ENCODE data around the gene PTPRS. TPM values are rescaled to one million over a fixed set of nuclear protein-coding genes. Genes with fewer than 3 reads are reported as not detected.
A peak's percentile ranks its signal among the peaks of the same experiment; 100 is the strongest.

PTPRS gene
- total RNA-seq, 1 donor from 2014 or later: 39.3 TPM

DNA sequence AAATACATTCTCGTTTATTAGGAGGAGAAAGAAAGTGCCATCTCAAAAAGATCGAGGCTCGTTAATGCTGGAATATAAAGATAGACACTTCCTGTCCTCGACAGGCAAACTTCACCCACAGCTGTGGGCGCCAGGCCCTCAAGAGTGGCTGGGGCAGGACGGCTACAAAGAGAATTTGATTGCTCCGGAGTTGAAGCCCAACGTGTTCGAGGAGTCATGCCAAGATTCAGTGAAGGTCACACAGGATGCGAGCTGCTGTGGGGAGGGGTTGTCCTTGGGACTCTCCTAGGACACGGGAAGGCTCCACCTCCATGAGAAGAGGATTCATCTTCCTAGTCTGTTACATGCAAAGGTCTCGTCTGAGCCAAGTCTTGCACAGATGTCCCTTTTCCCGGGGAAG lies 16.3 kb upstream of the PTPRS start:
- DNase-seq (no peak), ATAC-seq (no peak)
- intact Hi-C loops (cut with micrococcal nuclease): no loop called here

DNA sequence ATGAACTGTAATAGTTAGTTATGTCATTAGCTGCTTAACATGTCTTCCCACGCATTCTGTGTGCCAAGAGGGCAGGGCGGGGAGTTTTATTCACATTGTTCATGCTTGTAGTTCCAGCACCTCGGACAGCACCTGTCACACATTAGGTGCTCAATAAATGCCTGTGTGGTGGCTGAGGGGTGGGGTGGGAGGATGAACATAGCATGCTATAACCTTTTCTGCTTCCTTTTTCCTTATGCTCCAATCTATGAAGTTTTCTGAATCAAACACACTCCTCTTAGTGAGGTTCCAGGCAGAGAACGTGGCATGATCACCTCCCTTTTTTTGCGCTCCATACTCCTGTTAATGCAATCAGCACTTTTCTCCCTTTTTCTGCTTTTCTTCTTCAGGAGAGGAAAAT lies 15.8 kb upstream of the PTPRS start:
- ATAC-seq (no peak), DNase-seq (no peak)
- intact Hi-C loops (cut with micrococcal nuclease): no loop called here

DNA sequence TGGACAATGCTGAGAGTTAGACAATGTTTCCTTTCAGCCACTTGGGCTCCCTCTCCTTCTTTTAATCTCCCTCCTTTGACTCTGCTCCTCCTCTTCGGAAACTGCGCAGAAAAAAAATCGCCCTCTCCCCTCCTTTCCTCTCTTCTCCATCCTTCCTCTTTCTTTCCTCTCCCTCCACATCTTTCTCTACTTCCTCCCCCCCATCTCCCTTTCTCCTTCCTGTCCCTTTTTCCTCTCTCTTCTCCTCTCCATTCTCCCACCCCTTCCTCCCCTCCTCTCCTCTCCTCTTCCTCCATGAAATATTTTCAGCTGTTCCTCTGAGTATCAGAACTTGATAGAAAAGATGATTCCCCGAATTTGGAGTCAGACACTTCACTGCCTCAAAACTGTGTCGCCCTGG lies 15.1 kb upstream of the PTPRS start:
- ATAC-seq (no peak), DNase-seq (no peak)
- intact Hi-C loops (cut with micrococcal nuclease): no loop called here

DNA sequence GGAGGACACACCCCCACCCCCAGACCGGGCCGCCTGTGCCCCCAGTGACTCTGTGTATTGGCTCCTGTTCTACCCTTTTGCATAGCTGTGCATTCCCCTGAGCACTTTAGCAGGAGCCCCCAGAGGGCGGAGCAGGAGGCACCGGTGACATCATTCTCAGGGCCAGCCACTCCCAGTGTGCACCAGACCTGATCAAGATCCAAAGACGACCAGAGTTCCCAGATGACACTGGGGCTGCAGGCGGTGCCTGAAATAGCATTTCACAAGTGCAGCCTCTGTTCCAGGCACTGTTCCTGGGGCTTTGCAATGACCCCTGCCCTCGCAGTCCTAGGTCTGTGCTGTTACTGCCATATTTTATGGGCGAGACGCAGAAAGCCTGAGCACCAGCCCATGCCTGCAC lies 14.5 kb upstream of the PTPRS start:
- intact Hi-C loops (cut with micrococcal nuclease): no loop called here
- no peak for ATAC-seq
- DNase-seq: no peak

DNA sequence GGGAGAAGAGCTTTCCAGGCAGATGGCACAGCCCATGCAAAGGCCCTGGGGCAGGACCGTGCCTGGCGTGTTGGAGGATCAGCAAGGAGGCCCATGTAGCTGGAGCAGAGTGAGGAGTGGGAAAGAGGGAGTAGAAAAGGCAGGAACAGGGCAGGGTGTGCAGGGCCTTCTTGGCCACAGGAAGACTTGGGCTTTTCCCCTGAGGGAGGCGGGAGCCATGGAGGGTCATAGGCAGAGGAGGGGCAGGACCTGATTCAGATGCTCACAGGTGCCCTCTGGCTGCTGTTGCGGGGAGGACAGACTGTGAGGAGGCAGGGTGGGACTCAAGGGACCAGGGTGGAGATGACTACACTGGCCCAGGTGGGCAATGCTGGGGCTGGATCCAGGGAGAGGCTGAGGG lies 13.8 kb upstream of the PTPRS start:
- no peak for DNase-seq
- intact Hi-C loops (cut with micrococcal nuclease): no loop called here
- no peak for ATAC-seq

DNA sequence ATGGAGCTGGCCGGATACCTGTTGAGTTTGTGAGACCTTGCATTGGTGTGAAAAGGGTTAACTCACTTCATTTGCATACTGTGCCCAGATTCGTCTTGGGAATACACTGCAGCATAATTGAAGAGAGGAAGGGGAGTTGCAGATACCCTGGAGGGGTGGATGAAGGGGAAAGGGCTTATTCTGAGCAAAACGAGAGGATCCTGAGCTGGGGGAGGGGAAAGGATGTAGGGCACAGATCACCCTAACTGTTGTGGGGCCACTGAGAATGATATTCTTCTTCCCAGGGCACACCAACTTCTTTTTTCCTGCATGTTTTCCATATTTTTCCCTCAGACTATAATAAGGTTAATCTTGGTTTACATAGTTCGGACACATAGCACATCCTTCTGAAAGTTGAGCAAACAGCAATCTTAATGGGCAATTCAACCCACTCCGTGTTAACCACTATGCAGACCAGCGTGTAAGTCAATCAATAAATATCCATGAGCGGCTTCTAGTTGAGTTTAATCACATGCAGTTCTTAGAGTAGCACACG lies 11.7 kb upstream of the PTPRS start:
- intact Hi-C loops (cut with micrococcal nuclease): no loop called here
- DNase-seq (no peak), ATAC-seq (no peak)

DNA sequence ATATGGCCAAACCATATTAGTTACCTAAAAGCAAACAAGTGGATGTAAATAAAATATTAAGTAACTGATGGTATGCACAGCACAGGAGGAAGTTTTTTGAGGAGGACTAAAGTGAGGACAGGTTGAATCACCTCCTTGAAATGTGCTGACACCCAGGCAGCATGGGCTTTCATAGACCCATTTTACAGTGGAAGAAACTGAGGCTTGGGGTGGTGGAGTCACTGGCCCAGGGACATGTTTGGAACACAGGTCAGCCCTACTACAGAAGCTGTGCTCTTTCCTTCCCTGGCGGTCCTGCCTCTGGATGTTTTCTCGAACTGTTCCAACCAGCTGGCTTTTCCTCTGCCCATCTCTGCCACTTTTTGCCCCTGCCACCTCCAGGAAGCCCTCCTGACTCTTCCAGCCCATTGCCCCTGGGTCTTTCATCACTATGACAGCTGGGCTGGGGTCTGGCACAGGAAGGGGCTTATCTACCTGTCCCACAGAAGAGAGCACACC lies 11.2 kb upstream of the PTPRS start:
- DNase-seq: no peak
- intact Hi-C loops (cut with micrococcal nuclease): no loop called here
- no peak for ATAC-seq

DNA sequence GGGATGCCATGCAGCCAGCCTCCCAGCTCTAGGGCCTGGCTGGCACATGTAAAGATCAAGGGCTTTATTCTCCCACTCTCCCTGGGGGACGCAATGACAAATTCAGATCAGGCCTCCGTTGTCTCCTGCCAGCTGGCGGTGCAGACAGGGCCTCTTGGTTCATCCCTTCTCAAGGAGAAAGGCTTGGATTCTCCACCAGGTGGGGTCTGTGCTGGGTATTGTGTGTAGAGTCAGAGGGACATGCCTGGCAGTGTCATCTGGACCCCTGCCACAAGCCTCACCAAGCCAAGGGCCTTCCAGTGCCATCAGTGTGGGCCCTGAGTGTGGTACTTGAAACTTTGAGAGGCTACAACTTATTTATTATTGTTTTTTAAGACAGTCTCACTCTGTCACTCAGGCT lies 8.4 kb upstream of the PTPRS start:
- no peak for DNase-seq
- no peak for ATAC-seq
- intact Hi-C loops (cut with micrococcal nuclease): no loop called here

DNA sequence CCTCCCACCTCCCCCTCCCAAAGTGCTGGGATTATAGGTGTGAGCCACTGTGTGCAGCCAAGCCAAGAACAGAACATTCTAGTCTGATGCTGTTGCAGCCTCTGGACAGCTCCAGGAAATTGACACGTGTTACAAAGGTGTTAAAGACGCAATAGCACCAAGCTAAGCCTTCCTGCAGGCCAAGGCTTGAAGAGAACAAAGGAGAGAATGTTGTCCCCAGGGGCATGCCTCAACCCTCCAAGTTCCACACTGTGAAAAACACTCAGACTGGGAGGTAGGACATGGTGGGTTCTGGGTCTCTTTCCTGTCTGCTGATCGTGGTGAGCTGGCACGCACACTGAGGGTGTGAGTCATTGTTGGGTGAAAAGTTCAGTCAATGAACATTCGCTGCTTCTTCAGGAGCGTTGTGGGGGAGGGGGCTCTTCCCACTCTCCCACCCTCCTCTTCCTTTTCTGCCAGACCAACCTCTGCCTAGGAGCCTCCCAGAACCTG lies 5.3 kb upstream of the PTPRS start:
- DNase-seq (no peak), ATAC-seq (no peak)
- intact Hi-C loops (cut with micrococcal nuclease): no loop called here

DNA sequence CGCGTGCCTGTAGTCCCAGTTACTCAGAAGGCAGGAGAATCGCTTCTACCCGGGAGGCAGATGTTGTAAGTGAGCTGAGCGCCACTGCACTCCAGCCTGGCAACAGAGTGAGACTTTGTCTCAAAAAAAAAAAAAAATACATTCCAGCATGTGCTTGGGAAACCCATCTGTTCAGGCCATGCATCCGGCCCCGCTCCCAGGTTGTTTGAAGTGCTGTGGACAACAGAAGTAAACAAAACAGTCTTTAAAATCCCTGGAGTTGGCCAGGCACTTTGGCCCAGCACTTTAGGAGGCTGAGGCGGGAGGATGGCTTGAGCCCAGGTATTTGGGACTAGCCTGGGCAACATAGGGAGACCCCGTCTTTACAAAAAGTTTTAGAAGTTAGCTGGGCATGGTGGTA lies 3.2 kb upstream of the PTPRS start:
- DNase-seq (no peak), ATAC-seq (no peak)
- intact Hi-C loops (cut with micrococcal nuclease): no loop called here

DNA sequence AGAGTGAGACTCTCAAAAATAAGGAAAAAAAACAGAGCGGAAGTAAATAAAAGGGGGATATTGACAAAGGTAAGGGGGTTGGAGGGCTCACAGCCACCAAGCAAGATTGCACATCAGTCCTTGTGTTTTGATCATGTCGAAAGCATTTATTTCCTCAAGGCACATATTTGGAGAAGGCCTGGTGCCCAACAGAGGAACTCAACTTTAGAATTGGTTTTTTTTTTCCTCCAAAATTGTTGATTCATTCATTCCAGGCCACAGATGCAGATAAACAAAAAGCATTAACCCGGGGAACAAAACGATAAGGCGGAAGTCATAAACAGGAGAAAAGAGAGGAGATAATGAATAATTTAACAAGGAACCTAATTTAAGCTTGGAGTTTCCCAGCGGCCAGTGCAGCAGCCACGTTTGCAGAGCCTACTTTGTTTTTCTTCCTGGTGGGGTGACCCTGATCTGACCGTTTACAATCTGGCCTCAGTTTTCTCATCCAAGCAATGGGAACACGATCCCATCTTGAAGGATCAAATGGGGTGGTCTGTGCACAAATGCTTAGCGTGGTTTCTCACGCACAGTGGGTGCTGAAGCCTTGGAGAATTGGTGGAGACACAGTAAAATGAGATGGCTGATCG lies 2.1 kb upstream of the PTPRS start:
- no peak for ATAC-seq
- intact Hi-C loops (cut with micrococcal nuclease): no loop called here
- DNase-seq: no peak

DNA sequence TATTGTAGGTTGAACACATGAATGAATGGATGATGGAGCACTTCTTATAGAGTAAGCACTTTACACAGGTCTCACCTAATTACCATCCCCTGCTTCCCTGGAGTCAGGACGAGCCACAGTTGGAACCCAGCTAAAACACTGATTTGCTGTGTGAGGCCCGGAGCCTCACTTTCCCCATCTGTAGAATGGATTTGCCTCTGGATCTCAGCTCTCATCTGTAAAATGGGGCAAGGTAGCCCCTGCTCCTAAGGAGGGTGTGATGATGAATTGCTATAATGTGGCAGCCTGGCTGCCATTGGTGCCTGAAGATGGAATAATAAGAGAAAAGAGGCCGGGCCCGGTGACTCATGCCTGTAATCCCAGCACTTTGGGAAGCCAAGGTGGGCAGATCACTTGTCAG lies 1.4 kb upstream of the PTPRS start:
- intact Hi-C loops (cut with micrococcal nuclease): no loop called here
- DNase-seq (no peak), ATAC-seq (no peak)

DNA sequence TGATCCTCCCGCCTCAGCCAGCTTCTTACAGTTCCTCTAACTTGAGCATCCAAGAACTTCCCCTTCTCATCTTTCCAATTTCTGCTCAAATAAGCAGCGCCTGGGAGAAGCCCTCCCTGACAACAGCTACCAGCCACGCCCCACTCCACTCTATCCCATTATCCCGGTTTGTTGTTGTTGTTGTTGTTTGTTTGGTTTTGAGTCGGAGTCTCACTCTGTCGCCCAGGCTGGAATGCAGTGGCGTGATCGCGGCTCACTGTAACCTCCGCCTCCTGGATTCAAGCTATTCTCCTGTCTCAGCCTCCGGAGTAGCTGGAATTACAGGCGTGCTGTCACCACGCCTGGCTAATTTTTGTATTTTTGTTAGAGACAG lies 822 bp upstream of the PTPRS start:
- intact Hi-C loops (cut with micrococcal nuclease): no loop called here
- no peak for DNase-seq
- no peak for ATAC-seq

DNA sequence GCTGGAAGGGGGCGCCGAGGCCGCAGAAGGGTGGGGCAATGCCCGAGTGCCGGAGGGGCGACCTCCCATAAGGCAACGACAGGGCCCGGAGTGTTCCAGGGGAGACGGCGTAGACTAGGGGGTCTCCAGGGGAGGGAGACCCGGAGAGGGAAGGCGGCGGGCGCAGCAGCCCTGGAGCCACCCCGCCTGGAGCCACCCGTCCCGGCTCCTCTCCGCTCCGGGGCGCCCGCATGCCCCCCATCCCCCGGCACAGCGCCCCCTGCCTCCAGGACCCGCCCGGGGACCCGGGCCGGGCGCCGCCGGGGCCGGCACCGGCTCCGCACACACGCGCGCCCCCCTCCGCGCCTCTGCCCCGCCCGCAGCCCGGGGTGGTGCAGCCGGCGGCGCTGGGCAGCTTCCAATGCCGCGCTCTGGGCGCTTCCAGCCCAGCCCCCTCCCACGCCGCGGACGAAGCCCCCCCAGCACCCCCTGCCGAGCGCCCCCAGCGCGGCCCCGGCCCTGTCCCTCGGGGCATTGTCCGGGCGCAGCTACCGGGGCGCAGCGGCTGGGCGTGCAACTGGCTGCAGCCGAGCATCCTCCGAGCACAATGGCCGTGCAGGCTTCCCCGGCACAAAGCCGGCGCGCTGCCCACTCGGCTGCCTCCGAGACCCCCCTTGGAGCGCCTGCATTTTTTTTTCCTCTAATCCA lies 519 bp downstream of the PTPRS start:
- peak; percentile 43 for DNase-seq
- intact Hi-C loops (cut with micrococcal nuclease): no loop called here
- ATAC-seq: peak; percentile 58

DNA sequence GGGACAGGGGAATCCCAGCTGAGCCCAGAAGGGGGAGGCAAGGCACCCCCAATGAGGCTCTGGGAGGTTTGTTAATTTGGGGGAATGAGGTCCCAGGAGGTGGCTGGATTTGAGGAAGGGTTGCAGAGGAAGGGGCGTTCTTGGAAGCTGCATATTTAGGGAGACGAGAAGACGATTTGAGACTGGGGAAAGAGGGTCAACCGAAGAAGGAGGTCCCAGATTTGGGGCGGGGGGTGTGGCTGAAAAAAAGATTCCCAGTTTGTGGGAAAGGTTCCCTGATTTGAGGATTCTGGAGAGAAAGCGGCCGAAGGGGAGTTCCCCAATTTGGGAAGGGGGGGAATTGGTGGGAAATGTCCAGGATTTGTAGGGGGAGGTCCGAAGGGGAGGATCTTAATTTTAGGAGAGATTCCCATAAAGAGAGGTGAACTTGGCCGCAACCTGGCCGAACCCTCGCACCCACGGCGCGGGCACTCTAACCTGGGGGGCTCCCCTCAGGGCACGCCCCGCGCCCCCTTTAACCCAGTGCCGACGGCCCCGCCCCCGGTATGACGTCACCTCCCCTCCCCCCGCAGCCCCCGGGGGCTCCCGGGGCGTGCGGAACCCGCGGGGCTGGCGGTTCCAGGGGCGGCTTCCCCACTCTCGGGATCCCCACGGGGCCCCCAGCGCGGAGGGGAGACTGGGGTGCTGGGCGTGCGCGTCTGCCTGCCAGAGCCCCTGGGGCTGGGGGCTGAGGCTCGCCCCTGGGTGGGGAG lies 1.2 kb downstream of the PTPRS start:
- ATAC-seq (no peak), DNase-seq (peak; percentile 35)
- intact Hi-C loops (cut with micrococcal nuclease): no loop called here

DNA sequence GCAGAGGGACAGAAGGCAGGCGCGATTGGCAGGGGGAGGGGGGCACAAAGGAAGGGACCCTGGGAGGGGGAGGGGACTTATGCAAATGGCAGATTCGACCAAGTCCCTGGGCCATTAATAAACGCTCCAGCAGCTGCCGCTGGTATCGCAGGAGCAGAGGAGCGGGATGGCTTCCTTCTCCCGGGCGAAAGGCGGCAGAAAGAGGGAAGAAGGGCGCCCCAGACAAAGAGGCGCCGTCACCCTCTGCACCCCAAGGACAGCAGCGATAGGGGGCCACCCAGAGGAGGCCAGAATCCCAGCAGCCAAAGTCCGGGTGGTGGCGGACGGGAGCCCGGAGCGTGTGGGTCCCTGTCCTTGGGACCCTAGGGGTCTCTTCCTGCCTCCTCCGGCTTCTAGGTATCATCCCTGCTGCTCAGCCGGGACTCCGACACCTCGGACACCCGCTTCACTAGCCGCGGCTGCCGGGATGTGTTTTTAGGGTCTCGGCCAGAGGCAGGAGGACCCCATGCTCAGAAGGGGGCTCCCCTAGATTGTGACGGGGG lies 1.9 kb downstream of the PTPRS start:
- intact Hi-C loops (cut with micrococcal nuclease): no loop called here
- ATAC-seq (no peak), DNase-seq (no peak)

DNA sequence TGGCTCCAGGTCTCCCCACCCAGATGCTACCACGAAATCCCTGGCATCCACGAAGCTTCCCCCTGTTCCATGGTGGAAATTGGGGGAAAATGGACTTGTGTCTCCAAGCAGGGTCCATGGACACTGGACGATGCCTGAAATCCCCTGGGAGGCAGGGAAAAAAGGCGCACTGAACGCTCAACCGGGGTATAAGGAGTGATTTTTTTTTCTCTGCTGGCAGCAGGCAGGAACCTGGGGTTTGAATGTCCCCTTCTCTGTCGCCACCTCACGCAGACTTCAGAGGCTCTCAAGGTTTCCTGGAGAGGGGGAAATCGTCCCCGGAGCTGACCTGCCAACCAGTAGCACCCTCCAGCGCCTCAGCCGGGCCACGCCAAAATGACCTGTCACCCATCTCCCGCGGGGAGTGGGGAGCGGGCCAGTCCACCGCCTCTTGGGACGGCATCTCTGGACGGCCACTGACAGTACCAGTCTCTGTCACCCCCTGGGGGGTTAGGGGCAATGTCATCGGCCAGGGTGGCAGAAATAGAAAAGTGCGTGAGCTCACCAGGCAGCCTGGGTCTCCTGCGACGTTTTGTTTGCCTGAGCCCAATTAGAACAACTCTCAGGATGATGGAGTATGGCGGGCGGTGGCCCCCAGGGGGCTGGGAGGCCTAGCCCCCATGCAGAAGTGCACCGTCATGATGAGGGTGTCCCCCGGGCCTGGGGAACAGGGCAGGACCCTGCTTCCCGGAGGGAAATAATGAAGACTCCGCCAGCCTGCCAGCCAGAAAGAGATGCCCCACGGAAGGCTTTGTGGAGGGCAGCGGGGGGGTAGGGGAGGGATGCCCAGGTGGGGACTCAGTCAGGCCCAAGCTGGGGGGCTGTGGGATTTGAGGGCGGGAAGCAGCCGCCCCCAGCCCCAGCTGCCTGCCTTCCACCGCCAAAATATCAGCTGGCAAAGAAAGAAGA lies 2.6 kb downstream of the PTPRS start:
- no peak for ATAC-seq
- DNase-seq: no peak
- intact Hi-C loops (cut with micrococcal nuclease): no loop called here

DNA sequence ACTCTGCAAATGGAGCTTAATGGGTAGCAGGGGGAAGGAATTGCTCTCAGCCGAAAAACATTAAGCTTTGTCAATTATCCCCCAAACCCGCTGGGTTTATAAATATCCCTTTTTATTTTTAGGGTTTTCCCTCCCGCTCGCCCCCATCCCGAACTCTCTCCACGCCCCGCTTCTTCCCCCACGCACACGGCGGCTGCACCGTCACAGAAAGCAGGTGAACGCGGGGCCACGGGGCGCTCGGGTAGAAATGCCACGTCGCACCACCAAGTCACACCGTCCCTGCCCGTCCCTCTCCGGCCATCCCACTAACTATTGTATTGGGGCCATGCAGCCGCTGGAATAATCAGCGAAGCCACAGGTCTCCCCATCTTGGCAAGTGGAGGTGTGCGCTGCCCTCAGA lies 3.5 kb downstream of the PTPRS start:
- intact Hi-C loops (cut with micrococcal nuclease): no loop called here
- DNase-seq: no peak
- ATAC-seq: no peak

All from left ventricle myocardium superior (tissue), 1 donor.